Keratinocyte (primary cell): Measurements from ENCODE around the gene CTIF. TPM values are rescaled to one million over a fixed set of nuclear protein-coding genes. Genes with fewer than 3 reads are reported as not detected.

ENCODE experiments used
- DNase-seq: peaks from one replicate; pipeline ENCODE4 v3.0.0-alpha.2; 2011; ENCODE audit warnings: low read depth, missing footprints, low spot score
- FAIRE-seq: peaks from 2 replicates; lab custom pipeline; 2011; peaks lifted over from hg19 to GRCh38; lab: Jason Lieb, UNC
- H2AFZ ChIP-seq: 2 replicates; pipeline ENCODE4 v1.6.0; 2012; ENCODE audit warnings: low read length, control low read depth, inconsistent platforms; ENCODE audit not compliant: control insufficient read depth
- H3K27ac ChIP-seq: 2 replicates; pipeline ENCODE4 v1.5.1; 2011; ENCODE audit warnings: low read length; ENCODE audit not compliant: control insufficient read depth, insufficient read depth
- H3K27me3 ChIP-seq: 3 replicates; pipeline ENCODE4 v1.6.0; 2011; ENCODE audit warnings: low read length; ENCODE audit not compliant: control insufficient read depth, insufficient read depth; ENCODE audit errors: extremely low read depth
- H3K36me3 ChIP-seq, 2 experiments: 2 replicates in 1 of 2; 3 replicates in 1 of 2; pipeline ENCODE4 v1.5.1; 2011; ENCODE audit warnings: low read length in 2 of 2, mild to moderate bottlenecking in 1 of 2; ENCODE audit not compliant: control insufficient read depth in 2 of 2, insufficient read depth in 2 of 2; ENCODE audit errors: extremely low read depth in 1 of 2
- H3K4me1 ChIP-seq: 3 replicates; pipeline ENCODE4 v1.5.1; 2011; ENCODE audit warnings: low read length; ENCODE audit not compliant: control insufficient read depth, insufficient read depth; ENCODE audit errors: extremely low read depth
- H3K4me2 ChIP-seq: 3 replicates; pipeline ENCODE4 v1.6.0; 2011; ENCODE audit warnings: low read depth, low read length; ENCODE audit not compliant: control insufficient read depth, insufficient read depth; ENCODE audit errors: extremely low read depth
- H3K4me3 ChIP-seq, 3 experiments: fragments of 200-600 bp in 1 of 3; sonication (generic) in 1 of 3; 2 replicates in 2 of 3; 3 replicates in 1 of 3; pipeline ENCODE4 v1.5.1; 2011 to 2016; ENCODE audit warnings: low read length in 3 of 3, mild to moderate bottlenecking in 3 of 3, control low read depth in 2 of 3, inconsistent platforms in 1 of 3, low read depth in 1 of 3, mixed read lengths in 1 of 3, mixed run types in 1 of 3, moderate library complexity in 1 of 3; ENCODE audit not compliant: control insufficient read depth in 2 of 3, insufficient read depth in 2 of 3; ENCODE audit errors: extremely low read depth in 1 of 3
- H3K79me2 ChIP-seq: 2 replicates; pipeline ENCODE4 v1.6.0; 2012; ENCODE audit warnings: low read length; ENCODE audit not compliant: control insufficient read depth, insufficient read depth
- H3K9ac ChIP-seq: 3 replicates; pipeline ENCODE4 v1.6.0; 2011; ENCODE audit warnings: low read length; ENCODE audit not compliant: control insufficient read depth, insufficient read depth; ENCODE audit errors: extremely low read depth
- H3K9me1 ChIP-seq: 3 replicates; pipeline ENCODE4 v1.6.0; 2011; ENCODE audit warnings: low read length; ENCODE audit not compliant: control insufficient read depth, insufficient read depth; ENCODE audit errors: extremely low read depth
- H3K9me3 ChIP-seq: 2 replicates; pipeline ENCODE4 v1.5.1; 2012; ENCODE audit warnings: low read depth, low read length; ENCODE audit not compliant: control insufficient read depth
- H4K20me1 ChIP-seq: 3 replicates; pipeline ENCODE4 v1.6.0; 2011; ENCODE audit warnings: low read length; ENCODE audit not compliant: control insufficient read depth, insufficient read depth; ENCODE audit errors: extremely low read depth
- CTCF ChIP-seq, 3 experiments: IDR thresholded peaks in 1 of 3; conservative IDR thresholded peaks in 1 of 3; optimal IDR thresholded peaks in 1 of 3; 2 replicates in 2 of 3; 3 replicates in 1 of 3; pipeline versions ENCODE3 to v1.5.1; 2011; ENCODE audit warnings: low read length in 3 of 3, mild to moderate bottlenecking in 3 of 3, moderate library complexity in 2 of 3, control low read depth in 1 of 3, inconsistent platforms in 1 of 3; ENCODE audit not compliant: insufficient read depth in 2 of 3; ENCODE audit errors: extremely low read depth in 1 of 3
- EZH2 ChIP-seq: IDR thresholded peaks from one replicate; pipeline ENCODE4 v1.6.1; 2012; ENCODE audit warnings: inconsistent platforms, mild to moderate bottlenecking, low read length, moderate library complexity
- dilution Hi-C: fragments of 300-500 bp; cut with MboI; formaldehyde crosslinking; loops from one replicate; pipeline ENCODE4 v1.7.0; 2020; ENCODE audit warnings: low sequenced_read_pairs; ENCODE audit not compliant: extremely low pct_ligation_motif_present
- polyA plus RNA-seq, 5 experiments: library from polyadenylated mRNA; depleted of rRNA in 3 of 5; stranded (reverse) in 3 of 5; stranded (forward) in 1 of 5; unstranded in 1 of 5; fragments of >200 nt; gene quantifications; 1 replicate in 1 of 5; 2 replicates in 3 of 5; 3 replicates in 1 of 5; pipeline versions ENCODE4 v1.2.1 to v1.2.3, GENCODE V29; 2011 to 2012; ENCODE audit warnings: missing spikeins in 2 of 5, low read depth in 1 of 5, low replicate concordance in 1 of 5

The CTIF gene
- polyA plus RNA-seq, 1 donor (not counting 4 experiments of a cell fraction or from before 2014, with no cell fraction given): 15.0 TPM

DNA sequence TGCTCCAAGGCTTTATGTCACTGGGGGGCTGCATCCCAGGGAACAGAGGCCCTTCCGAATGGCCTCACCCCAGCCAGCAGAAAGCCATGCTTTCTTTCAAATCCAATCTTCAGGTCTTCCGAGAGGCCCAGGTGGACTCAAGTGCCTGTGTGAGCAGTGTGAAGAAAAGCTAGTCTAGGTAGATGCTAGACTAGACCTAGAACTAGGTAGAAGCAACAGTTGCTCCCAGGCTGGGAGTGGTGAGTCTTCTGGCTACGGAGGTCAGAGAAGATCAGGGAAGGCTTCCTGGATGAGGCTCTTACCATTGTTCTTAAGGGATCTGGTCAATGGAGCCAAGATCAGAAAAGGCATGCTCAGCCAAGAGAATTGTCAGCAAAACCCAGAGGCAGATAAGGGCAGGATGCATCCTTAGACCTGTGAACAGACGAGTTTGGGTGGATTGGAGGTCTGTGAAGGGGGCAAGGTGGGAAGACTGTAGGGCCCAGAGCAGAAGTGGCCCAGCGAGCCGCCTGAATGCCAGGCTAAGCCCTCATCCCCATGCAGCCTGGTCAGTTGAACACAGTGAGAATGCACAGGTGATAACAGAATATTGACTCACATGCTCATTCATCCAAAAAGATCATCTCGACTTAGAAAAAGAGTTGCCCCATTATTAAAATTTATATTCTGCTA, 301.1 kb downstream of the CTIF start:
- H3K4me1 ChIP-seq: peaks cover 34% of the 10 kb centered on the region
- no peaks in the 10 kb centered on the region for H3K27me3 ChIP-seq
- DNase-seq (no peak), FAIRE-seq (no peak)
- no peaks in the 10 kb centered on the region for H3K9me3 ChIP-seq
- H3K27ac ChIP-seq: peak overlapping the region; percentile 47
- no peak overlapping the region for H3K9ac ChIP-seq
- no peaks in the 10 kb centered on the region for H3K79me2 ChIP-seq
- no peak overlapping the region for H3K4me3 ChIP-seq
- H4K20me1 ChIP-seq: no peaks in the 10 kb centered on the region
- peaks cover 4% of the 10 kb centered on the region for H3K9me1 ChIP-seq
- H3K36me3 ChIP-seq: no peaks in the 10 kb centered on the region
- H2AFZ ChIP-seq: no peak overlapping the region
- dilution Hi-C loops: no loop called here
- H3K4me2 ChIP-seq: peak overlapping the region; percentile 35
- no peak for TF ChIP-seq CTCF (optimal IDR thresholded peaks at IDR 0.05 in 1 of 3, IDR thresholded peaks at IDR 0.05 in 1 of 3, conservative IDR thresholded peaks at IDR 0.05 in 1 of 3; ENCODE audit: extremely low read depth in 1 of 3, insufficient read depth in 2 of 3, low read length in 3 of 3)
- no peak for TF ChIP-seq EZH2

GRCh38 chr18:48840491-48840877, 301.7 kb downstream of the CTIF start:
- Histone ChIP-seq H3K27ac (no peak overlapping the region), H3K79me2 (no peaks in the 10 kb centered on the region), H3K27me3 (no peaks in the 10 kb centered on the region), H3K9ac (no peak overlapping the region), H3K9me1 (peaks cover 2% of the 10 kb centered on the region), H4K20me1 (no peaks in the 10 kb centered on the region), H2AFZ (no peak overlapping the region), H3K4me2 (no peak overlapping the region), H3K4me1 (peaks cover 29% of the 10 kb centered on the region), H3K36me3 (no peaks in the 10 kb centered on the region), H3K4me3 (no peak overlapping the region), H3K9me3 (no peaks in the 10 kb centered on the region)
- dilution Hi-C loops: no loop called here
- FAIRE-seq (no peak), DNase-seq (no peak)
- TF ChIP-seq EZH2 (no peak), CTCF (optimal IDR thresholded peaks at IDR 0.05 in 1 of 3, IDR thresholded peaks at IDR 0.05 in 1 of 3, conservative IDR thresholded peaks at IDR 0.05 in 1 of 3; ENCODE audit: extremely low read depth in 1 of 3, insufficient read depth in 2 of 3, low read length in 3 of 3) (no peak)
